ENCODE data around the gene ISG15.
"Not testable (repeated sequence)": the region's sequence is repeated elsewhere in the genome, so short reads cannot be mapped to it uniquely, and the experiment has no call there.

Gene ISG15

GRCh38 chr1:1046767-1047166 lies 33.5 kb downstream of the ISG15 start:
- no peak for FAIRE-seq

GRCh38 chr1:1047407-1047806 lies 34.1 kb downstream of the ISG15 start:
- FAIRE-seq, result no peak

DNA sequence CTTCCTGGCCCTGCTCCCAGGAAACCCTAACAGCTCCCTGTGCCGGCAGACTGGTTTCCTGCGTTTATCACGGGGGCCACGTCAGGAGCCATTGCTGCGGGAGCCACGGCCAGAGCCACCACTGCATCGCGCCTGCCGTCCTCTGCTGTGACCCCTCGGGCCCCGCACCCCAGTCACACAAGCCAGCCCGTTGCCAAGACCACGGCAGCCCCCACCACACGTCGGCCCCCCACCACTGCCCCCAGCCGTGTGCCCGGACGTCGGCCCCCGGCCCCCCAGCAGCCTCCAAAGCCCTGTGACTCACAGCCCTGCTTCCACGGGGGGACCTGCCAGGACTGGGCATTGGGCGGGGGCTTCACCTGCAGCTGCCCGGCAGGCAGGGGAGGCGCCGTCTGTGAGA lies 34.7 kb downstream of the ISG15 start:
- FAIRE-seq, result no peak

- FAIRE-seq, result no peak
Observed at GRCh38 chr1:1048765-1049164, 35.5 kb downstream of the ISG15 start.

GRCh38 chr1:1049318-1050165 lies 36.2 kb downstream of the ISG15 start:
- FAIRE-seq, result no peak

GRCh38 chr1:1050577-1051052 lies 37.3 kb downstream of the ISG15 start:
- FAIRE-seq, result no peak

GRCh38 chr1:1051127-1051810 lies 38.0 kb downstream of the ISG15 start:
- FAIRE-seq, result no peak

DNA sequence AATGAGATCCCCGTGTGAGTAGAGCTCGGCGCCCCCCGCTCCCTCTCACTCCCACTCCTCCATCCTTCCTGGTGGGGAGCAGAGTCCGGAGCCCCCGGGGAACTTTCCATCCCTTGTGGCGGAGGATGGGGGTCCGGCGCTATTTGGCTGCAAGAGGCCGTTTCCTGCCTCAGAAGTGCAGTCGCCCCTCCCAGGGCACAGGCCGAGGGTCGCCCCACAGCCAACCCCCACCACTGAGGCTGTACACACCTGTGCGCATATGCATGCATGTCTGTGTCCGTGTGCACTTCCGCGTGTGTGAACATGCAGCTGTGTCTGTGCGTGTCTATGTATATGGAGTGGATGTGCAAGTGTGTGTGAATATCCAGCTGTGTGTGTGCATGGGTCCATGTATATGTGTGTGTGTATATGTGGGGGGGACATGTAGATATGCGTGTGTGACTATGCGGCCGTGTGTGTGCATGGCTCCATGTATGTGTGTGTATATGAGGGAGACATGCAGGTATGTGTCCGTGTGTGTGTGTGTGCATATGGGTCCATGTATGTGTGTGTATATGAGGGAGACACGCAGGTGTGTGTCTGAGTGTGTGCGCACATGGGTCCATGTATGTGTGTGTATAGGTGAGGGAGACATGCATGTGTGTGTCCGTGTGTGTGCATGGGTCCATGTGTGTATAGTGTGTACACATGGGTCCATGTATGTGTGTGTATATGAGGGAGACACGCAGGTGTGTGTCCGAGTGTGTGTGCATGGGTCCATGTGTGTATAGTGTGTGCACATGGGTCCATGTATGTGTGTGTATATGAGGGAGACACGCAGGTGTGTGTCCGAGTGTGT lies 38.9 kb downstream of the ISG15 start:
- no peak for FAIRE-seq

DNA sequence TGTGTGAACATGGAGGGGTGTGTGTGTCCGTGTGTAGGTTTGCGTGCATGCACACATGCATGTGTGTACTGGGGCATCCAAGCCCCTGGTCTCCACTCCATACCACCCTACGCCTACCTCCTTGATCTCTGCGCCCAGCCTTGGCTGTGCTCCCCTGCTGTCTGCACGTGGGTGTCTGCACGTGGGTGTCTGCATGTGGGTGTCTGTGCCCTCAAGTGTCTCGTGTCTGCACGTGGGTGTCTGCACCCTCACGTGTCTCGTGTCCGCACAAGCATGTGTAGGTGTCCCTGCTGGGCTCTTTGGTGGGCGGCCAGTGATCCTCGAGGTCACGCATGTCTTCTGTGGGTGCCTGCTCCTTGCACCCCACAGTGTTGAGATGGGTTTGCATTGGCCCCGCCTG lies 39.7 kb downstream of the ISG15 start:
- FAIRE-seq, result no peak

DNA sequence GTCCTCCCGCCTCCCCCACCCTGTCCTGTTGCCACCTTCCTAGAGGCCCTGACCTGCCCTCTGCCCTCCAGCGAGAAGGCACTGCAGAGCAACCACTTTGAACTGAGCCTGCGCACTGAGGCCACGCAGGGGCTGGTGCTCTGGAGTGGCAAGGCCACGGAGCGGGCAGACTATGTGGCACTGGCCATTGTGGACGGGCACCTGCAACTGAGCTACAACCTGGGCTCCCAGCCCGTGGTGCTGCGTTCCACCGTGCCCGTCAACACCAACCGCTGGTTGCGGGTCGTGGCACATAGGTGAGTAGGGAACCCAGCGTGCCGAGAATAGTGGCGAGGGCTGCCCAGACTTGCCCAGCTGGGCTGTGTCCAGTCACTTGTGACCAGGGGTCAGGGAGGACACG lies 40.4 kb downstream of the ISG15 start:
- no peak for FAIRE-seq

DNA sequence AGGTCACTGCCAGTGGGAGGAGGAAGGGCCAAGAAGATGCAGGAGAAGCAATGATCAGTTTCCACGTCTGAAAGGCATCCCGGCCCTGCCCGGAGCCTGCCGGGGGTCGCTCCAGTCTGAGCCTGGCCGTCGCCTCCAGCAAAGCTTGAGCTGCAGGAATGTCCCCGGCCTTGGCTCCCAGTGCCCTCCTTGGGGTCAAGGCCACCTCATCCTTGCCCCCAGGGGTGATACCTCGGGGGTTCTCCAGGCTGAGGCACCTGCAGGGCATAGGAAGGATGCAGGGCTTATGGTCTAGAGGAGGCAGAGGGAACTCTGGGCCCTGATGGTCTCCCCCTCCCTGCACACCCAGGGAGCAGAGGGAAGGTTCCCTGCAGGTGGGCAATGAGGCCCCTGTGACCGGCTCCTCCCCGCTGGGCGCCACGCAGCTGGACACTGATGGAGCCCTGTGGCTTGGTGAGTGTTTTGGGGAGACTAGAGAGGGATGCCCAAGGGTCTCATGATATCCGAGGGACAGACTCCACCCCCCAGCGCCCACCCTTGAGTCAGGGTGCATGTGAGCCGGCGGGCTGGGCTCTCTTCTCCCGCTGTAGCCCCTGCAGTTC lies 40.9 kb downstream of the ISG15 start:
- no peak for FAIRE-seq

GRCh38 chr1:1054971-1055370 lies 41.7 kb downstream of the ISG15 start:
- no peak for FAIRE-seq

- no peak for FAIRE-seq
Observed at GRCh38 chr1:1055841-1056736, 42.8 kb downstream of the ISG15 start.

GRCh38 chr1:1057769-1058087 lies 44.4 kb downstream of the ISG15 start:
- not testable (repeated sequence) for FAIRE-seq

GRCh38 chr1:1058088-1058905 lies 45.0 kb downstream of the ISG15 start:
- FAIRE-seq, result no peak

- no peak for FAIRE-seq
Observed at GRCh38 chr1:1058921-1059493, 45.7 kb downstream of the ISG15 start.

DNA sequence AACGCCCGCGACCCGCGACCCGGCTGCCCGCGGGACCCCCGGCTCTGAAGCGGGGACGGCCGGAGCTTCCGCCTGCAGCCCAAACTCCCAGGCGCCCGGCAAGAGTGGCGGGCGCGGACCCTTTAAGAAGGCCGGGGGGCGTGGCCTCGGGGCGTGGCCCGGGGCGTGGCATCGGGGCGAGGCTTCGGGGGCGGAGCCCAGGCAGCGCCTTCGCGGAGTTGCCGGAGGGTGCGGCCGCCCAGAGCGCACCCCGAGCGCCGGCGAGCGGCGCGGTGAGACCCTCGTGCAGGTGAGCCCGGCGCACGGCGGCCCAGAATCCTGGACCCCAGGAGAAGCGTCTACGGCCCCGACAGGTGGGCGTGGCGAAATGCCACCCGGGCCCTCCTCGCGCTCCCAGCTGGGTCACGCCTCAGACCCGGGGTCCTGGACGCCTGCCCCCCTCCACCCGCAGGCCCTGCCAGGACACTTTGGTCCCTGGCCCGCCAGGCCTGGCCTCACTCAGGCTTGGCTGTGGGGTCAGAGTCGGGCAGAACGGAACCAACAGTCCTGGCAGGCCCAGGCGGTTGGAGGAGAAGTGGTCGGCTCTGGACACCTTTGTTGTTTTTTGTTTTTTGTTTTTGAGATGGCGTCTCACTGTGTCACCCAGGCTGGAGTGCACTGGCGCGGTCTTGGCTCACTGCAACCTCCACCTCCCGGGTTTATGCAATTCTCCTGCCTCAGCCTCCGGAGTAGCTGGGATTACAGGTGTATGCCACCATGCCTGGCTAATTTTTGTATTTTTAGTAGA lies 46.4 kb downstream of the ISG15 start:
- FAIRE-seq, result no peak

DNA sequence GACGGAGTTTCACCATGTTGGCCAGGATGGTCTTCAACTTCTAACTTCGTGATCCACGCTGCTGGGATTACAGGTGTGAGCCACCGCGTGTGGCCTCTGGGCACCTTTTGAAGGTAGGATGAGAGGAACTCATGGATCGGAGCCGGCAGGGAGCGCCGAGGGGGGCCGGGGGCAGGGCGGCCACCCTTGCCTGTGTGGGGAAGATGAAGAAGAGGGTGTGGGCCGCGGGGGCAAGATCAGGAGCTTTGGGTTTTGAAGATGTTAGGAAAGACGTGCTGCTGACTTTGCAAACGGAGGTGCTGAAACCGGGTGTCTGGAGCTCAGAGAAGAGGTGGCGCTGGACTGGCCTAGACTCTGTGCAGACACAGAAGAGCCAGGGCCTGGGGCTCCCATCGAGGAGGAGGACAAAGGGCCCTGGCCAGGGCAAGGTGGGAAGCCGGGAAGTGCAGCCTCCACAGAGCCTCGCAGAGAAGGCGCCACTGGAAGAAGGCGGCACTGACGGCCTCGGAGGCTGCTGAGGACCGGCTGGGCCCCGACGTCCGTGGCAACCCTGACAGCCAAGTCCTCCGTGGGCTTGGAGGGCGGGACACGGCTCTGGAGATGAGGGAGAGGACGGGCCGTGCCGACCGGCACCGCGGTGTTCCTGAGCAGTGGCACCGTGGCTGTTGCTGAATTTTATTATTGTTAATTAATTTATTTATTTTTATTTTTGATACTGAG lies 47.1 kb downstream of the ISG15 start:
- no peak for FAIRE-seq

GRCh38 chr1:1061682-1062345 lies 48.5 kb downstream of the ISG15 start:
- FAIRE-seq, result no peak

All from islet of Langerhans (tissue), 1 donor.